Stimulated activated CD4-positive, alpha-beta T cell treated with anti-CD3 and anti-CD28 coated beads, Interleukin-2, amount 100 ng/mL, for 24 hours (primary cell): ENCODE data around the gene NKIRAS2.
A peak's percentile ranks its signal among the peaks of the same experiment; 100 is the strongest.

Experiments used
- DNase-seq, 2 donors: peaks; one replicate each; pipeline ENCODE4 v3.0.0-alpha.2; 2020

Gene NKIRAS2

DNA sequence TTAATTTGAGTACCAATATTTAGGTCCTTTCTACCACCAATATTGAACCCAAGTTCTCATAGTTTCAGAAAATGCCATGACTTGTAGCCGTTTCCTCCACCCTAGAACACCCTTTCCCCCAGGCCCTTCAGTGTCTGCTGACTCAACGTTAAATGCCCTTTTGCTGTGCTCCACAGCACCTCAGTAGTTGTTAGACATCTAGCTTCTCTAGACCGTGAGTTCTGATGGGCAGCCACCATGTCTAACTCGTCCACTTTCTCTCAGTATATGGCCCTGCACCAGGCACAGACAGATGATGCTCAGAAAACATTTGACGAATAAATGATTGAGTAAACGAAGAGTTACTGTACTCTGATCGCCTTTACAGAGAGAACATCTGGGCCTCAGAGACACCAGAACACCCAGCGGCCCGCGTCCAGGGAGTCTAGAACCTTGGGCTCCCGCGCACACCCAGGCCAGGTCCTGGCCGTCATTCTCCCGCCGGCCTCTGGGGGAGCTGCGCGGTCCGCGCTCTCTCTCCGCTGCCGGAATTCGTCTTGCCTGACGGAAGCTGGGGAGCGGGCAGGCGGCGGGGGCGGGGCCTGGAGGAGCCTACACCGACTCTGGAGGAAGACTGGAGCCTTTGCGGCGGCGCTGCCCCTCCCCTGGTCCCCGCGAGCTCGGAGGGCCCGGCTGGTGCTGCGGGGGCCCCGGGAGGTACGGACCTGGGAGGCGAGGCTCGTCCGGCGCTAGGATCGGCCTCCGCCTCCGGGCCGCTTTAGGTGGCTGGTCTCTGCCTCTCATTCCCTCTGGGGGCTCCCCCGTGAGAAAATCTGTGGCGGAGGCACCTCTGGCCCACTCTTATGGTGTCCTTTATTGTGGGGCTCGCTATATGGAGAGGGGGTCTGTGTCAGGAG, at the start of gene NKIRAS2:
Gene NKIRAS2, plus strand, starts transcription at position 582 of the 896 bp plus-strand sequence. CDS start 1,488 bp downstream, outside the sequence.
- peak; percentile 95 to 97 for DNase-seq

DNA sequence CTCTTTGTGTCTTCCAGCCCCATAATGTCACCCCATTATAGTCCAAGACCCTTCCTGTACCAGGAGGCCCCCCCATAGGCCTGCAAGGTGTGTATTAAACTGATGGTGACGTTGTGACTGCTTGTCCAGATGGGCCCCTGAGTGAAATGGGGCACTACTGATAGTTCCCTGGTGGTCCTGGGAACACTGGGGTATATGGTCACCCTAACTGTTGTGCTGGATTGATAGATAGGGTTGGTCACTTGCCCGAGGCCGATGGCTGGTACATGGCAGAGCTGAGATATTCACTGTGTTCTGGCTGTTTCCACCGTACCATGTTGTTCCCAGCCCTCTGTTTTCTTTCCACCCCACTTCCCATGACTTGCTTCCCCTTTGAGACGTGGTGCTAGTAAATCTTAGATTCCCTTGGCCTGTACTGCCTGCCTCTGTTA, 49.0 kb upstream of the NKIRAS2 start:
- no peak for DNase-seq

GRCh38 chr17:41971721-41972523, 48.0 kb upstream of the NKIRAS2 start:
- no peak for DNase-seq

DNA sequence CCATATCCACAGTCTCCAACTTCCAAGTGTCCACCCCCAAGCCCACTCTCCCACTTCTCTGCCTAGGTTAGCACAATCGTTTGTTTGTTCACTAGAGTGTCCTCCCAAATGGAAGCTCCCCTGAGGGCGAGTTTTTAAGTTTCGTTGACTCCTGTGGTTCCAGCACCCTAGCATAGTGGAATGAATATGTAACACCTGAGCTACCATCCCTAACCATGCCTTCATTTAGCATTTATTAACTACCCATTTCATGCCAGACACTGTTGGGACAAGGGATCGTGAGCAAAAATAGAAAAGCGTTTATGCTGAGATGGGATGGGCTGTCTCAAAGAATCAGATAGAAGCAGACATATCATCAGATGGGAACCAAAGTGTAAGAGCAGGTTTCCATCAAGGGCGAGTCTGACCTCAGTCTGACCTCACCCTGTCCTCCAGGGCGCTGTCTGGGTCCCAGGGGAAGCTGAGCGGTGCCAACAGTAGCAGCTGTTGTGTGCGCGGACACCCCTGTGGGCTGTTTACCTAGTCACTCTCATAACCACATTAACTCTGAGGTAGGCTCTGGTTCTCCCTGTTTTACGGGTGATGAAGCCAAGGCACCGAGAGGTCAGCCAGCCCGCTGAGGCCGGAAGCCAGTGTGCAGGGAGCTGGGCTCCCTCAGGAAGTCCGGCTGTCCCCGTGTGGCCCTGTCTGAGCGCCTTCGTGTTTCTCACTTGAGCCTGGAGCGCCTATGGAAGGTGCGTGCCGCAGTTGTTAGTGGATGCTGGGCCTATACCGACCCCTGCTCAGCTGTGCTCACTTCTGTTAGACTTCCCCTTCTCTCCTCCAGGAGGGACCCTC, 47.1 kb upstream of the NKIRAS2 start:
- no peak for DNase-seq

DNA sequence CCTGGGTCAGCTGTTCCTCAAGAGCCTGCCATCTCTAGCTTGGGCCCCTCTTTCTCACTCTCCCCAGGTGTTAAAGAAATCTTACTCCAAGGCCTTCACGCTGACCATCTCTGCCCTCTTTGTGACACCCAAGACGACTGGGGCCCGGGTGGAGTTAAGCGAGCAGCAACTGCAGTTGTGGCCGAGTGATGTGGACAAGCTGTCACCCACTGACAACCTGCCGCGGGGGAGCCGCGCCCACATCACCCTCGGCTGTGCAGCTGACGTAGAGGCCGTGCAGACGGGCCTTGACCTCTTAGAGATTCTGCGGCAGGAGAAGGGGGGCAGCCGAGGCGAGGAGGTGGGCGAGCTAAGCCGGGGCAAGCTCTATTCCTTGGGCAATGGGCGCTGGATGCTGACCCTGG, 46.5 kb upstream of the NKIRAS2 start:
- DNase-seq = no peak

DNA sequence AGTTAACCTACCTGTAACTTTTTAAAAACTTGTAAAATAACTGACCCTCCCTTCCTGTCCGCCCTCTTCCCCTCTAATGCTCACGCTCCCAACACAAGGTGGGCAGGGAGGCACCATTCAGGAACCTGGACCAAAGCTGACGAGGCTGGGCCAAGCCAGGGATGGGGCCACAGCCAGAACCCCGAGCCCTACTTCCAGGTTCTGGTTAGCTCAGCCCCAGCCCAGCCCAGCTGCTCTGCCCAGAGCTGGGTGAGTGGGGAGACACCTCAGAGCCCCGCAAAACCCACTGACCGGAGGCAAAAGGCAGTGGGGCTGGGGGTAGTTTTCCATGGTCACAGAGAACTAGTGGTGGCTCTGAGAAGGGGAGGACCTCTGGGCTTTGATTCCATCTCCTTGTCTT, 45.9 kb upstream of the NKIRAS2 start:
- no peak for DNase-seq

DNA sequence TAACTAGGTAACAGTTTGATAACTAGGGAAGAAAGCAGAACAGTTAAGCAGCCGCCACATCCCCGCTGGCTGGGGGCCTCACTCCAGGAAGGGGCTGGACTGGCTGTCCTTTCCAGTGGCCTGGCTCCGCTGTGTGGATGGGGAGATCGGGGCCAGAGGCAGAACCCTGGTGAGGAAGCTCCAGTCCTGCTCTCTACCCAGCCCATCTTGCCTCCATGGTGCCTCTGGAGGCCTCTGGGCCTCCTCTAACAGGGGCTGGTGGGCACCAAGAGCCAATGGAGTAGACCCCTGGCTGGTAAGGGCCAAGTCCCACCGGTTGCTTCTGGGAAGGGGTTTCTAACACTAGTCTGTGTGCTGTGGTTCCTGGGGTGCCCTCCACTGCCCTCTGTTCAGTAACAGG, 45.2 kb upstream of the NKIRAS2 start:
- no peak for DNase-seq

DNA sequence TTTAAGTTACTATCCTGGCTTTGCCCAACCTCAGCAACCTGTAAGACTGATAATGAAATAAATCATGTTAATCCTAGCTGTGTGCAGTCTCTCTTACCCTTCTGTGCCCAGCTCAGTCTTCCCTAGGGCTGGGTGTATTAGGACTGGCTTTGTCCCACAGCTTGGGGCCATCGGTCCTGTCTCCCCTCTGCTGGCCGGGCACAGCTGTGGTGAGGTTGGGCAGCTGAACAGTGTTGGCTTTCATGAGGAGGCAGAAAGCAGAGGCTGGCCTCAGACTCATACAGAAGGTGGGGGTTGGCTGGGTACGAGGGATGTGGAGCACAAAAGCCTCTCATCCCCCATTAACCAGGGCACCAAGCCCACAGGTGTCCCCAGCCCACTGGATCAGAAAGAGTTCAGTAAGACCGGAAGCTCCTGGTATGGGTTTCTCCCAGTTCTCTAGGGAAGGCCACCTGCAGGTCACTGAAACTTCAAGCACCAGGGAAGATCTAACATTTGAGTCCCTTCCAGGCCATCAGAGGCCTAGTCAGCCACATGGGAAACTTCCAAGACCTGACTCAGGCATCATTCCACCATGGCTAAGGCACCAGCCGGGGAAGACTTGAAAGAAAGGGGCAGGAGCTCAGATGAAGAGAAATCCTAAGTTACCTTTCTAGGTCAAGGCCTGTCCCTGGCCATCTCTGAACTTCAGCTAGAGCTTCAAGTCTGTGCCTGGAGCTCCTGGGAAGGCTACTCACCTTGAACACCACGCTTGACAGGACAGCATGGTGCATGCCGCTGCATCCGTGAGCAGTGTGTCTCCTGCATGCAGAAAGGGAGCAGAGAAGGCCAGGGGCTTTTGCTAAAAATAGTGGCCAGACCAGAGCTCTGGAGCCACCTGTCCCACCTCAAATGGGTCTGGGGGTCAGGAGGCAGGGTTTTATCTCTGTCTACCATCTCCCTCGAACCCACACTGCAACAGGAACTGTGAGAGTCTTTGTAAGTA, 44.5 kb upstream of the NKIRAS2 start:
- no peak for DNase-seq

- no peak for DNase-seq
Observed at GRCh38 chr17:41976142-41976768, 43.6 kb upstream of the NKIRAS2 start.

DNA sequence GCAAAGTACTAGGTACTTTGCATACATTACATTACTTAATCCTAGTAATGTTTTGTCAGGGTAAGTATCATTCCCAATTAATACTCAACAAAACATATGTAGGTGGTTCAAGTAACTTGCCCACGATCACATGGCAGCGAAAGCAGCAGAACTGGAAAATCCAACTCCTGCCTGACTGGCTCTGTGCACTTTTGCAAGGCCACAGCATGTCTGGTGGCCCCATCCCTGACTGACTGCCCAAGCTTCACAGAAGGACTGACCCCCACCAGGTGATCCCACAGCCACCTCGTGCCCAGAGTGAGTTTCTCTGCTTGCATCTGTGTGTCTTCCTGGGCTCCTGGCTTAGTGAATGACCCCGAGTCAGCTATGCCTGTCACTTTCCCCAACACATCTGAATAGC, 41.9 kb upstream of the NKIRAS2 start:
- no peak for DNase-seq

DNA sequence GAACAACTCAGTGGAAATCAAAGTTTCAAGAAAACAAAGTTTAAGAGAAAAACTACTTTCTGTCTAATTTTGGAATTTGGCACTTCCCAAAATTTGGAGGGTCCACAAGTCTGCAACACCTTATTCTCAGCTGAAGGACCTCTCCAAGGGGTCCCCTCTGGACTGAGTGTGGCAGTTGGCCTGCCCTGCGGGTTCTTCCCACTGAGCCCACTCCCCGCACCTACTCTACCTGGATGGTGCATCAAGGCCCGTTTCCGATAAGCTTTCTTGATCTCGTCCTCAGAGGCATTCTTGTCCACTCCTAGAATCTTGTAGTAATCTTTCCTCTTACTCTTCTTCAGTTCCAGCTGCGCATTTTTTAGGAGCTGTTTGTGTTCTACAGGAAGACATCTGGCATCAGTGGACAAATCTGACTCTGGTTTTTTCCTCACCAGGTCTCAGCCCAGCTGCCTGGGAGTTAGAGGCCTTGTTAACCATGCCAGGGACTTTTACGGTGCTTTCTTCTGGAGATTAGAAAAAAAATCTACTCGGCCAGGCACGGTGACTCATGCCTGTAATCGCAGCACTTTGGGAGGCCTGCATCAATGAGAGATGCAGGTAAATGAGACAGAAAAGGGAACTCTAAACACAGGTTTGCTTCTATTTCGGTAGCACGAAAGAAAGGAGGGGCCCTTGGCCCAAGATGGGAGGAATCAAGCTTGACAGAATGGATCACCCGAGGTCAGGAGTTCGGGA, 37.7 kb upstream of the NKIRAS2 start:
- no peak for DNase-seq

DNA sequence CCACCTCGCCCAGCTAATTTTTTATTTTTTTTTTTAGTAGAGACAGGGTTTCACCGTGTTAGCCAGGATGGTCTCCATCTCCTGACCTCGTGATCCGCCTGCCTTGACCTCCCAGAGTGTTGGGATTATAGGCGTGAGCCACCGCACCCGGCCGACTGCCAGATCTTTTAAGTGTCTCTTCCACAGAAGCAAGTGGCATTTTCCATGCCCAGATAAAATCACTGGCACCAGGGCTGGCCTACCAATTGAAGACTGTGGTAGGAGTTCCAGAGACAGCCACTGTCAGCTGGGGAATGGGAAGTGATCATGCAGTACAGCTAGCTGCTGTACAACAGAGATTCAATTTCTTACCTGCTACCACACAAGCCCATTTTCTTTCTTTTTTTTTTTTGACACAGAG, 35.4 kb upstream of the NKIRAS2 start:
- no peak for DNase-seq

DNA sequence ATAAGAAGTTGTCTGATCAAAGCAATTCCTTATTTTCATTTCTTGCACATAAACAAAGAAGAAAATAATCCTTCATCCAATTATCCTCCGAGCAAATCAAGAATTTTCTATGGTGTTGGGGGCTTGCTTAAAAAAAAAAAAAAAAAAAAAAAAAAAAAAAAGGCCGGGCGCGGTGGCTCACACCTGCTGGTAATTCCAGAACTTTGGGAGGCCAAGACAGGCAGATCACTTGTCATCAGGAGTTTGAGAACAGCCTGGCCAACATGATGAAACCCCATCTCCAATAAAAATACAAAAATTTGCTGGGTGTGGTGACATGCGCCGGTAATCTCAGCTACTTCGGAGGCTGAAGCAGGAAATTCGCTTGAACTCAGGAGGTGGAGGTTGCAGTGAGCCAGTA, 34.0 kb upstream of the NKIRAS2 start:
- DNase-seq = no peak

- no peak for DNase-seq
Observed at GRCh38 chr17:41986634-41987033, 33.3 kb upstream of the NKIRAS2 start.

GRCh38 chr17:41987642-41988041, 32.2 kb upstream of the NKIRAS2 start:
- DNase-seq = no peak

- DNase-seq = no peak
Observed at GRCh38 chr17:41988418-41988817, 31.5 kb upstream of the NKIRAS2 start.

GRCh38 chr17:41989702-41990419, 30.0 kb upstream of the NKIRAS2 start:
- no peak for DNase-seq

- no peak for DNase-seq
Observed at GRCh38 chr17:41992576-41992975, 27.3 kb upstream of the NKIRAS2 start.

DNA sequence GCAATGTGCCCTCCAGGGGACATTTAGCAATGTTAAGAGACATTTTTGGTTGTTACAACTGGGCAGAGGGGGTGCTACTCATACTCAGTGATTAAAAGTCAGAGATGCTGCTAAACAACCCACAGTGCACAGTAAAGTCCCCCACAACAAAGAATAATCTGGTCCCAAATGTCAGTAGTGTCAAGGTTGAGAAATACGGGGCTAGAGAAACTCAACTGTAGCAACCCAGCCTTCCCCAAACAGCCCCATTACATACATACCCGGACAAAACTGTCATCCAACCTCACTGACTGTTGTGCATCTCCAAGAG, 23.1 kb upstream of the NKIRAS2 start:
- DNase-seq = no peak

DNA sequence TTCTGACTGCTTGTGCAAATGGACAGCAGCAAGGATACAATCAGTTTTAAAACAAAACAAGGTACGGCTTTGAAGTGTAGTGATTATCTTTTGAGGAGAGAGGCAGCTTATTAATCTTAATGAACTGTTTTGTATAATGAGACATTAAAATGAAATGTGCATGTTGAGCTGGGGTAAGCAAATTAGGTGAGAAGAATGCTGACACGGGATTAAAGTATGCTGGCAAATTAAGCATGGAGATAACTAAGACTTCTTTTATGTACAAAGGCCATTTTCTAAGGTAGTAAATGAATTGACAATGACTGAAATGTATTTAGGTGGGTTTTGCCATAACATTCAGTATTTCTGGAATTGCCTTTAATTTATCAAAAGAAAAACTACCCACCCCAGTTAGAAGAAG, 21.4 kb upstream of the NKIRAS2 start:
- DNase-seq = no peak
